DOHH2 (cell line): ENCODE measurements around the gene SLC49A4.
"Not testable (repeated sequence)": the region's sequence is repeated elsewhere in the genome, so short reads cannot be mapped to it uniquely, and the experiment has no call there.

Experiments
- EZH2phosphoT487 ChIP-seq: fragments of 200-600 bp; sonication (generic); IDR thresholded peaks from 2 replicates; pipeline ENCODE4 v1.6.1; 2017; ENCODE audit warnings: borderline replicate concordance, mild to moderate bottlenecking, antibody characterized with exemption, low read length, moderate library complexity, mixed read lengths
- TF ChIP-seq, protein P1 (sequence below): fragments of 200-600 bp; sonication (generic); IDR thresholded peaks from one replicate; pipeline ENCODE4 v1.5.1; 2014; ENCODE audit warnings: antibody characterized with exemption, mild to moderate bottlenecking, low read depth, low read length; ENCODE audit not compliant: poor library complexity, severe bottlenecking

DNA sequence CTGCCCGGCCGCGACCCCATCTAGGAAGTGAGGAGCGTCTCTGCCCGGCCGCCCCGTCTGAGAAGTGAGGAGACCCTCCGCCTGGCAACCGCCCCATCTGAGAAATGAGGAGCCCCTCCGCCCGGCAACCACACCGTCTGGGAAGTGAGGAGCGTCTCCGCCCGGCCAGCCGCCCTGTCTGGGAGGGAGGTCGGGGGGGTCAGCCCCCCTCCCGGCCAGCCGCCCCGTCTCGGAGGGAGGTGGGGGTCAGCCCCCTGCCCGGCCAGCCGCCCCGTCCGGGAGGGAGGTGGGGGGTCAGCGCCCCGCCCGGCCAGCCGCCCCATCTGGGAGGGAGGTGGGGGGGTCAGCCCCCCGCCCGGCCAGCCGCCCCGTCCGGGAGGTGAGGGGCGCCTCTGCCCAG, 47.6 kb upstream of the SLC49A4 start:
- TF ChIP-seq, protein P1, sequence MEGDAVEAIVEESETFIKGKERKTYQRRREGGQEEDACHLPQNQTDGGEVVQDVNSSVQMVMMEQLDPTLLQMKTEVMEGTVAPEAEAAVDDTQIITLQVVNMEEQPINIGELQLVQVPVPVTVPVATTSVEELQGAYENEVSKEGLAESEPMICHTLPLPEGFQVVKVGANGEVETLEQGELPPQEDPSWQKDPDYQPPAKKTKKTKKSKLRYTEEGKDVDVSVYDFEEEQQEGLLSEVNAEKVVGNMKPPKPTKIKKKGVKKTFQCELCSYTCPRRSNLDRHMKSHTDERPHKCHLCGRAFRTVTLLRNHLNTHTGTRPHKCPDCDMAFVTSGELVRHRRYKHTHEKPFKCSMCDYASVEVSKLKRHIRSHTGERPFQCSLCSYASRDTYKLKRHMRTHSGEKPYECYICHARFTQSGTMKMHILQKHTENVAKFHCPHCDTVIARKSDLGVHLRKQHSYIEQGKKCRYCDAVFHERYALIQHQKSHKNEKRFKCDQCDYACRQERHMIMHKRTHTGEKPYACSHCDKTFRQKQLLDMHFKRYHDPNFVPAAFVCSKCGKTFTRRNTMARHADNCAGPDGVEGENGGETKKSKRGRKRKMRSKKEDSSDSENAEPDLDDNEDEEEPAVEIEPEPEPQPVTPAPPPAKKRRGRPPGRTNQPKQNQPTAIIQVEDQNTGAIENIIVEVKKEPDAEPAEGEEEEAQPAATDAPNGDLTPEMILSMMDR: not testable (repeated sequence)
- TF ChIP-seq EZH2phosphoT487: not testable (repeated sequence)
